Immature natural killer cell (primary cell): ENCODE data around the gene KPNA1. TPM values are rescaled to one million over a fixed set of nuclear protein-coding genes. Genes with fewer than 3 reads are reported as not detected.

Source experiments
- DNase-seq, 3 donors: peaks; one replicate each; pipeline ENCODE4 v3.0.0; 2022; ENCODE audit warnings: mixed read lengths in 1 of 3
- H3K27ac Mint-ChIP-seq, 6 donors: one replicate each; pipeline ENCODE4 v1.8.0; 2020; ENCODE audit warnings: mixed read lengths in 6 of 6, mild to moderate bottlenecking in 5 of 6, inconsistent platforms in 4 of 6, moderate library complexity in 3 of 6
- H3K27me3 Mint-ChIP-seq, 3 donors: one replicate each; pipeline ENCODE4 v1.8.0; 2020 to 2021; ENCODE audit warnings: low read depth in 3 of 3, mild to moderate bottlenecking in 3 of 3, mixed read lengths in 3 of 3, moderate library complexity in 3 of 3, inconsistent platforms in 1 of 3
- H3K36me3 Mint-ChIP-seq, 3 donors: one replicate each; pipeline ENCODE4 v1.8.0; 2020; ENCODE audit warnings: mixed read lengths in 3 of 3, inconsistent platforms in 2 of 3, mild to moderate bottlenecking in 2 of 3
- H3K4me1 Mint-ChIP-seq, 2 donors: one replicate each; pipeline ENCODE4 v1.8.0; 2020; ENCODE audit warnings: inconsistent platforms in 2 of 2, mild to moderate bottlenecking in 2 of 2, mixed read lengths in 2 of 2, moderate library complexity in 1 of 2
- H3K4me3 Mint-ChIP-seq, 5 donors: one replicate each; pipeline ENCODE4 v1.8.0; 2020; ENCODE audit warnings: mild to moderate bottlenecking in 5 of 5, mixed read lengths in 5 of 5, inconsistent platforms in 3 of 5, moderate library complexity in 3 of 5
- H3K9me3 Mint-ChIP-seq, 6 donors: one replicate each; pipeline ENCODE4 v1.8.0; 2020; ENCODE audit warnings: mild to moderate bottlenecking in 6 of 6, mixed read lengths in 6 of 6, inconsistent platforms in 4 of 6, moderate library complexity in 3 of 6
- polyA plus RNA-seq, 3 donors: library from polyadenylated mRNA; unstranded; fragments of 300-500 nt; fragmentation: Illumina TruSeq; gene quantifications; one replicate each; pipeline ENCODE4 v1.2.3, GENCODE V29; 2021

Gene KPNA1
- polyA plus RNA-seq = 10 to 100 TPM; 42.9 to 71.8 (median 63.6) TPM

GRCh38 chr3:122514123-122515019 lies at the start of gene KPNA1:
TSS of gene KPNA1 (minus strand) at chr3:122514939. CDS start at chr3:122496565, 18,374 bp downstream.
- H3K4me1 Mint-ChIP-seq = peaks cover 42 to 53% of the 10 kb centered on the region in 2 donors

GRCh38 chr3:122564155-122564912 lies 49.6 kb upstream of the KPNA1 start, which contains the start of the genes DTX3L and PARP9:
TSS of gene DTX3L (plus strand) at chr3:122564338. CDS start at chr3:122564427, 89 bp downstream.
TSS of gene PARP9 (minus strand) at chr3:122564300. CDS start at chr3:122559620, 4,680 bp downstream.
- H3K36me3 Mint-ChIP-seq = peaks cover 14 to 27% (median 19%) of the 10 kb centered on the region in 3 donors
- peak within 1 kb of the TSS; percentile 88 to 98 (median 96) for H3K27ac Mint-ChIP-seq
- DNase-seq = peak; percentile 81 to 84 (median 82)
- H3K4me3 Mint-ChIP-seq = peak within 1 kb of the TSS; percentile 88 to 98 (median 92)
- no peaks in the 10 kb centered on the region for H3K9me3 Mint-ChIP-seq
- H3K4me1 Mint-ChIP-seq = peaks cover 66 to 93% of the 10 kb centered on the region in 2 donors
- H3K27me3 Mint-ChIP-seq = peaks cover 1 to 6% (median 3%) of the 10 kb centered on the region in 3 donors

More at GRCh38 chr3:122514123-122515019, at the start of gene KPNA1:
- Mint-ChIP-seq H3K36me3 (peaks cover 0 to 9% (median 0%) of the 10 kb centered on the region in 3 donors), H3K27me3 (peaks cover 0 to 10% (median 5%) of the 10 kb centered on the region in 3 donors), H3K4me3 (peak within 1 kb of the TSS; percentile 85 to 92 (median 89)), H3K9me3 (no peaks in the 10 kb centered on the region), H3K27ac (peak within 1 kb of the TSS; percentile 92 to 97 (median 94))
- DNase-seq = peak; percentile 88 to 90 (median 90)

- H3K9me3 Mint-ChIP-seq = no peaks in the 10 kb centered on the region
- H3K4me3 Mint-ChIP-seq = peak overlapping the region; percentile 88 to 98 (median 92)
- peaks cover 61 to 92% of the 10 kb centered on the region in 2 donors for H3K4me1 Mint-ChIP-seq
- H3K36me3 Mint-ChIP-seq = peaks cover 12 to 27% (median 19%) of the 10 kb centered on the region in 3 donors
- peaks cover 1 to 6% (median 3%) of the 10 kb centered on the region in 3 donors for H3K27me3 Mint-ChIP-seq
- DNase-seq = peak in 1 of 3 donors; percentile 9
- peak overlapping the region; percentile 88 to 98 (median 96) for H3K27ac Mint-ChIP-seq
These were observed 48.9 kb upstream of the KPNA1 start for GRCh38 chr3:122563717-122564025.

- H3K27me3 Mint-ChIP-seq = peaks cover 1 to 4% (median 3%) of the 10 kb centered on the region in 3 donors
- H3K4me3 Mint-ChIP-seq = peak overlapping the region; percentile 88 to 98 (median 92)
- H3K27ac Mint-ChIP-seq = peak overlapping the region; percentile 88 to 98 (median 96)
- H3K9me3 Mint-ChIP-seq = no peaks in the 10 kb centered on the region
- H3K36me3 Mint-ChIP-seq = peaks cover 8 to 23% (median 16%) of the 10 kb centered on the region in 3 donors
- DNase-seq = no peak
- H3K4me1 Mint-ChIP-seq = peaks cover 58 to 86% of the 10 kb centered on the region in 2 donors
These were observed 48.4 kb upstream of the KPNA1 start for GRCh38 chr3:122562923-122563716.

GRCh38 chr3:122560680-122561079 lies 45.9 kb upstream of the KPNA1 start:
- Mint-ChIP-seq H3K4me3 (peak overlapping the region in 1 of 5 donors; percentile 40), H3K4me1 (peaks cover 43 to 62% of the 10 kb centered on the region in 2 donors), H3K36me3 (peaks cover 13 to 27% (median 21%) of the 10 kb centered on the region in 3 donors)

GRCh38 chr3:122559906-122560305 lies 45.2 kb upstream of the KPNA1 start:
- Mint-ChIP-seq H3K4me1 (peaks cover 39 to 62% of the 10 kb centered on the region in 2 donors), H3K36me3 (peaks cover 21 to 35% (median 27%) of the 10 kb centered on the region in 3 donors), H3K27me3 (peaks cover 1 to 4% (median 2%) of the 10 kb centered on the region in 3 donors), H3K27ac (peak overlapping the region in 3 of 6 donors; percentile 9 to 72 (median 41)), H3K9me3 (no peaks in the 10 kb centered on the region), H3K4me3 (no peak overlapping the region)
- DNase-seq = no peak

More at GRCh38 chr3:122560680-122561079, 45.9 kb upstream of the KPNA1 start:
- Mint-ChIP-seq H3K9me3 (no peaks in the 10 kb centered on the region), H3K27me3 (peaks cover 1 to 4% (median 3%) of the 10 kb centered on the region in 3 donors), H3K27ac (peak overlapping the region in 5 of 6 donors; percentile 1 to 70 (median 41))
- peak; percentile 53 to 59 (median 57) for DNase-seq

- no peaks in the 10 kb centered on the region for H3K9me3 Mint-ChIP-seq
- no peak overlapping the region for H3K27ac Mint-ChIP-seq
- peaks cover 36 to 61% of the 10 kb centered on the region in 2 donors for H3K4me1 Mint-ChIP-seq
- H3K27me3 Mint-ChIP-seq = peaks cover 0 to 3% (median 1%) of the 10 kb centered on the region in 3 donors
- no peak overlapping the region for H3K4me3 Mint-ChIP-seq
- peaks cover 22 to 42% (median 32%) of the 10 kb centered on the region in 3 donors for H3K36me3 Mint-ChIP-seq
- DNase-seq = no peak
These were observed 43.9 kb upstream of the KPNA1 start for GRCh38 chr3:122558605-122559004.

- Mint-ChIP-seq H3K9me3 (no peaks in the 10 kb centered on the region), H3K36me3 (peaks cover 28 to 51% (median 40%) of the 10 kb centered on the region in 3 donors), H3K4me1 (peaks cover 26 to 59% of the 10 kb centered on the region in 2 donors), H3K27me3 (peaks cover 0 to 3% (median 1%) of the 10 kb centered on the region in 3 donors), H3K27ac (no peak overlapping the region), H3K4me3 (no peak overlapping the region)
- no peak for DNase-seq
These were observed 42.6 kb upstream of the KPNA1 start for GRCh38 chr3:122557356-122557755.

GRCh38 chr3:122555275-122556071 lies 40.7 kb upstream of the KPNA1 start:
- Mint-ChIP-seq H3K27ac (peak overlapping the region in 1 of 6 donors; percentile 64), H3K27me3 (peaks cover 0 to 1% (median 0%) of the 10 kb centered on the region in 3 donors), H3K36me3 (peaks cover 37 to 59% (median 45%) of the 10 kb centered on the region in 3 donors), H3K4me1 (peaks cover 13 to 42% of the 10 kb centered on the region in 2 donors), H3K9me3 (no peaks in the 10 kb centered on the region), H3K4me3 (no peak overlapping the region)
- no peak for DNase-seq

- H3K9me3 Mint-ChIP-seq = no peaks in the 10 kb centered on the region
These were observed 38.4 kb upstream of the KPNA1 start for GRCh38 chr3:122553171-122553570.

GRCh38 chr3:122548619-122549018 lies 33.9 kb upstream of the KPNA1 start:
- peaks cover 39 to 60% (median 46%) of the 10 kb centered on the region in 3 donors for H3K36me3 Mint-ChIP-seq
- no peaks in the 10 kb centered on the region for H3K9me3 Mint-ChIP-seq
- peak overlapping the region in 5 of 6 donors; percentile 46 to 76 (median 49) for H3K27ac Mint-ChIP-seq
- no peak overlapping the region for H3K4me3 Mint-ChIP-seq
- no peaks in the 10 kb centered on the region for H3K27me3 Mint-ChIP-seq
- peaks cover 7 to 22% of the 10 kb centered on the region in 2 donors for H3K4me1 Mint-ChIP-seq
- DNase-seq = no peak

More at GRCh38 chr3:122553171-122553570, 38.4 kb upstream of the KPNA1 start:
- Mint-ChIP-seq H3K4me3 (no peak overlapping the region), H3K27me3 (no peaks in the 10 kb centered on the region), H3K4me1 (peaks cover 13 to 33% of the 10 kb centered on the region in 2 donors), H3K36me3 (peaks cover 47 to 66% (median 56%) of the 10 kb centered on the region in 3 donors), H3K27ac (no peak overlapping the region)
- DNase-seq = no peak

GRCh38 chr3:122548076-122548475 lies 33.3 kb upstream of the KPNA1 start:
- no peaks in the 10 kb centered on the region for H3K9me3 Mint-ChIP-seq
- no peak for DNase-seq
- no peaks in the 10 kb centered on the region for H3K27me3 Mint-ChIP-seq
- peak overlapping the region in 2 of 6 donors; percentile 46 to 49 for H3K27ac Mint-ChIP-seq
- no peak overlapping the region for H3K4me3 Mint-ChIP-seq
- peaks cover 36 to 58% (median 43%) of the 10 kb centered on the region in 3 donors for H3K36me3 Mint-ChIP-seq
- peaks cover 5 to 17% of the 10 kb centered on the region in 2 donors for H3K4me1 Mint-ChIP-seq
